HepG2 (cell line): ENCODE results near the gene GHRH. TPM values are rescaled to one million over a fixed set of nuclear protein-coding genes. Genes with fewer than 3 reads are reported as not detected.

Experiments used
- AGO1 ChIP-seq: fragments of 200-400 bp; formaldehyde crosslinking; IDR thresholded peaks from 2 replicates; pipeline ENCODE4 v1.6.1; 2017; ENCODE audit warnings: mild to moderate bottlenecking, low read depth, low read length, moderate library complexity; ENCODE audit not compliant: poor library complexity, severe bottlenecking
- ARID3A ChIP-seq: IDR thresholded peaks from 2 replicates; pipeline ENCODE4 v1.6.1; 2012; ENCODE audit warnings: low read depth, low read length, improper control_type of control experiment
- ASH2L ChIP-seq: fragments of 300-600, 200-600 bp; sonication (generic); IDR thresholded peaks from 2 replicates; pipeline ENCODE4 v1.7.0; 2017; ENCODE audit warnings: low read depth, mild to moderate bottlenecking, moderate library complexity, mixed read lengths, low read length; ENCODE audit not compliant: insufficient read length
- ETV5 ChIP-seq: IDR thresholded peaks from 2 replicates; pipeline ENCODE4 v1.6.1; 2018; ENCODE audit warnings: missing biosample characterization, missing genetic modification reagents, inconsistent platforms, borderline replicate concordance
- HOXA3 ChIP-seq: sonication (generic); formaldehyde crosslinking; IDR thresholded peaks from 2 replicates; pipeline ENCODE4 v1.5.0; 2020; ENCODE audit warnings: missing genetic modification reagents
- MTF1 ChIP-seq: sonication (generic); formaldehyde crosslinking; IDR thresholded peaks from 2 replicates; pipeline ENCODE4 v1.5.0; 2020; ENCODE audit warnings: missing genetic modification reagents
- ZMAT3 ChIP-seq: sonication (generic); formaldehyde crosslinking; conservative IDR thresholded peaks from 2 replicates; pipeline ENCODE4 v1.7.0; 2021; ENCODE audit warnings: missing genetic modification reagents
- ZNF558 ChIP-seq: sonication (generic); formaldehyde crosslinking; IDR thresholded peaks from 2 replicates; pipeline ENCODE4 v1.9.0; 2022; ENCODE audit warnings: mild to moderate bottlenecking, missing genetic modification reagents, borderline replicate concordance
- ZZZ3 ChIP-seq: sonication (generic); formaldehyde crosslinking; IDR thresholded peaks from 2 replicates; pipeline ENCODE4 v1.4.0; 2020; ENCODE audit warnings: missing genetic modification reagents, mild to moderate bottlenecking, borderline replicate concordance
- polyA plus RNA-seq, 8 experiments: library from polyadenylated mRNA; depleted of rRNA in 3 of 8; stranded (reverse) in 7 of 8; unstranded in 1 of 8; fragments of >200 nt; fragmentation: Illumina TruSeq in 4 of 8; extraction: Trizol in 4 of 8; gene quantifications; 2 replicates each; pipeline versions ENCODE4 v1.2.1 to v1.2.3, GENCODE V29; 2011 to 2016; ENCODE audit warnings: low read depth in 4 of 8, missing spikeins in 1 of 8, mixed read lengths in 1 of 8; ENCODE audit not compliant: insufficient read depth in 1 of 8
- total RNA-seq, 5 experiments: library from RNA; depleted of rRNA; stranded (reverse); fragments of >200 nt; fragmentation: Illumina TruSeq; extraction: Trizol; gene quantifications; 2 replicates each; pipeline ENCODE4 v1.2.3, GENCODE V29; 2016; ENCODE audit warnings: low read depth in 1 of 5
- TF ChIP-seq, protein P1 (sequence below): sonication (generic); formaldehyde crosslinking; IDR thresholded peaks from 2 replicates; pipeline ENCODE4 v1.4.0; 2020; ENCODE audit warnings: mild to moderate bottlenecking, missing genetic modification reagents
- TF ChIP-seq, protein P2 (sequence below): sonication (generic); formaldehyde crosslinking; IDR thresholded peaks from 2 replicates; pipeline ENCODE4 v1.4.0; 2020; ENCODE audit warnings: missing genetic modification reagents
- TF ChIP-seq, protein P3 (sequence below): sonication (generic); formaldehyde crosslinking; IDR thresholded peaks from 2 replicates; pipeline ENCODE4 v1.4.0; 2020; ENCODE audit warnings: mild to moderate bottlenecking, missing genetic modification reagents
- TF ChIP-seq, protein P4 (sequence below): sonication (generic); formaldehyde crosslinking; IDR thresholded peaks from 2 replicates; pipeline ENCODE4 v1.5.1; 2020; ENCODE audit warnings: mild to moderate bottlenecking, missing genetic modification reagents, moderate library complexity

Gene GHRH
- total and polyA plus RNA-seq, 2 of the 13 experiments (the other 11 are each of a cell fraction or from before 2014, with no cell fraction given), result not detected

GRCh38 chr20:37270576-37271420, 9.2 kb upstream of the GHRH start (continued):
- TF ChIP-seq, protein P1, sequence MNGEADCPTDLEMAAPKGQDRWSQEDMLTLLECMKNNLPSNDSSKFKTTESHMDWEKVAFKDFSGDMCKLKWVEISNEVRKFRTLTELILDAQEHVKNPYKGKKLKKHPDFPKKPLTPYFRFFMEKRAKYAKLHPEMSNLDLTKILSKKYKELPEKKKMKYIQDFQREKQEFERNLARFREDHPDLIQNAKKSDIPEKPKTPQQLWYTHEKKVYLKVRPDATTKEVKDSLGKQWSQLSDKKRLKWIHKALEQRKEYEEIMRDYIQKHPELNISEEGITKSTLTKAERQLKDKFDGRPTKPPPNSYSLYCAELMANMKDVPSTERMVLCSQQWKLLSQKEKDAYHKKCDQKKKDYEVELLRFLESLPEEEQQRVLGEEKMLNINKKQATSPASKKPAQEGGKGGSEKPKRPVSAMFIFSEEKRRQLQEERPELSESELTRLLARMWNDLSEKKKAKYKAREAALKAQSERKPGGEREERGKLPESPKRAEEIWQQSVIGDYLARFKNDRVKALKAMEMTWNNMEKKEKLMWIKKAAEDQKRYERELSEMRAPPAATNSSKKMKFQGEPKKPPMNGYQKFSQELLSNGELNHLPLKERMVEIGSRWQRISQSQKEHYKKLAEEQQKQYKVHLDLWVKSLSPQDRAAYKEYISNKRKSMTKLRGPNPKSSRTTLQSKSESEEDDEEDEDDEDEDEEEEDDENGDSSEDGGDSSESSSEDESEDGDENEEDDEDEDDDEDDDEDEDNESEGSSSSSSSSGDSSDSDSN, result peak; percentile 30
- TF ChIP-seq ZMAT3 (peak; percentile 75; the same call in 1 of the 2 replicates), ETV5 (CRISPR knock-in tag) (no peak; the same call in 1 of the 2 replicates), MTF1 (no peak), ZZZ3 (CRISPR knock-in tag) (no peak), ASH2L (peak; percentile 35), ARID3A (peak; percentile 19; the same call in 1 of the 2 replicates), AGO1 (no peak), ZNF558 (CRISPR knock-in tag) (no peak), HOXA3 (CRISPR knock-in tag) (peak; percentile 11; the same call in 1 of the 2 replicates)
- TF ChIP-seq, protein P2, sequence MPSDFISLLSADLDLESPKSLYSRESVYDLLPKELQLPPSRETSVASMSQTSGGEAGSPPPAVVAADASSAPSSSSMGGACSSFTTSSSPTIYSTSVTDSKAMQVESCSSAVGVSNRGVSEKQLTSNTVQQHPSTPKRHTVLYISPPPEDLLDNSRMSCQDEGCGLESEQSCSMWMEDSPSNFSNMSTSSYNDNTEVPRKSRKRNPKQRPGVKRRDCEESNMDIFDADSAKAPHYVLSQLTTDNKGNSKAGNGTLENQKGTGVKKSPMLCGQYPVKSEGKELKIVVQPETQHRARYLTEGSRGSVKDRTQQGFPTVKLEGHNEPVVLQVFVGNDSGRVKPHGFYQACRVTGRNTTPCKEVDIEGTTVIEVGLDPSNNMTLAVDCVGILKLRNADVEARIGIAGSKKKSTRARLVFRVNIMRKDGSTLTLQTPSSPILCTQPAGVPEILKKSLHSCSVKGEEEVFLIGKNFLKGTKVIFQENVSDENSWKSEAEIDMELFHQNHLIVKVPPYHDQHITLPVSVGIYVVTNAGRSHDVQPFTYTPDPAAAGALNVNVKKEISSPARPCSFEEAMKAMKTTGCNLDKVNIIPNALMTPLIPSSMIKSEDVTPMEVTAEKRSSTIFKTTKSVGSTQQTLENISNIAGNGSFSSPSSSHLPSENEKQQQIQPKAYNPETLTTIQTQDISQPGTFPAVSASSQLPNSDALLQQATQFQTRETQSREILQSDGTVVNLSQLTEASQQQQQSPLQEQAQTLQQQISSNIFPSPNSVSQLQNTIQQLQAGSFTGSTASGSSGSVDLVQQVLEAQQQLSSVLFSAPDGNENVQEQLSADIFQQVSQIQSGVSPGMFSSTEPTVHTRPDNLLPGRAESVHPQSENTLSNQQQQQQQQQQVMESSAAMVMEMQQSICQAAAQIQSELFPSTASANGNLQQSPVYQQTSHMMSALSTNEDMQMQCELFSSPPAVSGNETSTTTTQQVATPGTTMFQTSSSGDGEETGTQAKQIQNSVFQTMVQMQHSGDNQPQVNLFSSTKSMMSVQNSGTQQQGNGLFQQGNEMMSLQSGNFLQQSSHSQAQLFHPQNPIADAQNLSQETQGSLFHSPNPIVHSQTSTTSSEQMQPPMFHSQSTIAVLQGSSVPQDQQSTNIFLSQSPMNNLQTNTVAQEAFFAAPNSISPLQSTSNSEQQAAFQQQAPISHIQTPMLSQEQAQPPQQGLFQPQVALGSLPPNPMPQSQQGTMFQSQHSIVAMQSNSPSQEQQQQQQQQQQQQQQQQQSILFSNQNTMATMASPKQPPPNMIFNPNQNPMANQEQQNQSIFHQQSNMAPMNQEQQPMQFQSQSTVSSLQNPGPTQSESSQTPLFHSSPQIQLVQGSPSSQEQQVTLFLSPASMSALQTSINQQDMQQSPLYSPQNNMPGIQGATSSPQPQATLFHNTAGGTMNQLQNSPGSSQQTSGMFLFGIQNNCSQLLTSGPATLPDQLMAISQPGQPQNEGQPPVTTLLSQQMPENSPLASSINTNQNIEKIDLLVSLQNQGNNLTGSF, result 0 out of 2 replicates have a peak, but pooled peaks have one; percentile 41
- TF ChIP-seq, protein P3, sequence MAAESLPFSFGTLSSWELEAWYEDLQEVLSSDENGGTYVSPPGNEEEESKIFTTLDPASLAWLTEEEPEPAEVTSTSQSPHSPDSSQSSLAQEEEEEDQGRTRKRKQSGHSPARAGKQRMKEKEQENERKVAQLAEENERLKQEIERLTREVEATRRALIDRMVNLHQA (CRISPR knock-in tag), result no peak
- TF ChIP-seq, protein P4, sequence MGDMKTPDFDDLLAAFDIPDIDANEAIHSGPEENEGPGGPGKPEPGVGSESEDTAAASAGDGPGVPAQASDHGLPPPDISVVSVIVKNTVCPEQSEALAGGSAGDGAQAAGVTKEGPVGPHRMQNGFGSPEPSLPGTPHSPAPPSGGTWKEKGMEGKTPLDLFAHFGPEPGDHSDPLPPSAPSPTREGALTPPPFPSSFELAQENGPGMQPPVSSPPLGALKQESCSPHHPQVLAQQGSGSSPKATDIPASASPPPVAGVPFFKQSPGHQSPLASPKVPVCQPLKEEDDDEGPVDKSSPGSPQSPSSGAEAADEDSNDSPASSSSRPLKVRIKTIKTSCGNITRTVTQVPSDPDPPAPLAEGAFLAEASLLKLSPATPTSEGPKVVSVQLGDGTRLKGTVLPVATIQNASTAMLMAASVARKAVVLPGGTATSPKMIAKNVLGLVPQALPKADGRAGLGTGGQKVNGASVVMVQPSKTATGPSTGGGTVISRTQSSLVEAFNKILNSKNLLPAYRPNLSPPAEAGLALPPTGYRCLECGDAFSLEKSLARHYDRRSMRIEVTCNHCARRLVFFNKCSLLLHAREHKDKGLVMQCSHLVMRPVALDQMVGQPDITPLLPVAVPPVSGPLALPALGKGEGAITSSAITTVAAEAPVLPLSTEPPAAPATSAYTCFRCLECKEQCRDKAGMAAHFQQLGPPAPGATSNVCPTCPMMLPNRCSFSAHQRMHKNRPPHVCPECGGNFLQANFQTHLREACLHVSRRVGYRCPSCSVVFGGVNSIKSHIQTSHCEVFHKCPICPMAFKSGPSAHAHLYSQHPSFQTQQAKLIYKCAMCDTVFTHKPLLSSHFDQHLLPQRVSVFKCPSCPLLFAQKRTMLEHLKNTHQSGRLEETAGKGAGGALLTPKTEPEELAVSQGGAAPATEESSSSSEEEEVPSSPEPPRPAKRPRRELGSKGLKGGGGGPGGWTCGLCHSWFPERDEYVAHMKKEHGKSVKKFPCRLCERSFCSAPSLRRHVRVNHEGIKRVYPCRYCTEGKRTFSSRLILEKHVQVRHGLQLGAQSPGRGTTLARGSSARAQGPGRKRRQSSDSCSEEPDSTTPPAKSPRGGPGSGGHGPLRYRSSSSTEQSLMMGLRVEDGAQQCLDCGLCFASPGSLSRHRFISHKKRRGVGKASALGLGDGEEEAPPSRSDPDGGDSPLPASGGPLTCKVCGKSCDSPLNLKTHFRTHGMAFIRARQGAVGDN (CRISPR knock-in tag), result peak; percentile 52
